Measurements from ENCODE around the gene TMEM184B.

DNA sequence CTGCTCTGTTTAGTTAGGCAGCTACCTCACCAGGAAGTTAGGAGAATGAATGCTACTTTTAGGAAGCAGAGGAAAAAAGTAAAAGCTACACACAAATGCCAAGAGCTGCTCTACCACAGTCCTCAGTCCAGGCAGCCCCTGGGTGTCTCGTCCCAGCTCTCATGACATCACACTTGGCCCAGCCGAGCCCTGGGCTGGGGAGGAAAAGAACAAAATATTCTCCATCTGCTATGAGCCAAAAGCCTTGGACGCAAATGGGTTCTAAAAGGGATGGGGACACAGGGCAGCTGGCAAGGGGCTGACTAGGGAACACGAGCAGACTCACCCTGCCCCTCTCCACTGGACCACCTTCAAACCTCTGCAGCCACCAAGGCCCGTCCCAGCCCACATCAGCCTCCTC, 26.1 kb downstream of the TMEM184B start:
- TF ChIP-seq, protein P1, sequence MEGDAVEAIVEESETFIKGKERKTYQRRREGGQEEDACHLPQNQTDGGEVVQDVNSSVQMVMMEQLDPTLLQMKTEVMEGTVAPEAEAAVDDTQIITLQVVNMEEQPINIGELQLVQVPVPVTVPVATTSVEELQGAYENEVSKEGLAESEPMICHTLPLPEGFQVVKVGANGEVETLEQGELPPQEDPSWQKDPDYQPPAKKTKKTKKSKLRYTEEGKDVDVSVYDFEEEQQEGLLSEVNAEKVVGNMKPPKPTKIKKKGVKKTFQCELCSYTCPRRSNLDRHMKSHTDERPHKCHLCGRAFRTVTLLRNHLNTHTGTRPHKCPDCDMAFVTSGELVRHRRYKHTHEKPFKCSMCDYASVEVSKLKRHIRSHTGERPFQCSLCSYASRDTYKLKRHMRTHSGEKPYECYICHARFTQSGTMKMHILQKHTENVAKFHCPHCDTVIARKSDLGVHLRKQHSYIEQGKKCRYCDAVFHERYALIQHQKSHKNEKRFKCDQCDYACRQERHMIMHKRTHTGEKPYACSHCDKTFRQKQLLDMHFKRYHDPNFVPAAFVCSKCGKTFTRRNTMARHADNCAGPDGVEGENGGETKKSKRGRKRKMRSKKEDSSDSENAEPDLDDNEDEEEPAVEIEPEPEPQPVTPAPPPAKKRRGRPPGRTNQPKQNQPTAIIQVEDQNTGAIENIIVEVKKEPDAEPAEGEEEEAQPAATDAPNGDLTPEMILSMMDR (IDR thresholded peaks at IDR 0.05 in 8 of 11, conservative IDR thresholded peaks at IDR 0.05 in 3 of 11): no peak
- TF ChIP-seq POLR2A (IDR thresholded peaks at IDR 0.05) (no peak), POLR2AphosphoS5 (IDR thresholded peaks at IDR 0.05) (no peak)

Data from spleen (tissue), 7 donors.